ENCODE results near the gene ZNF140.

ZNF140 gene

DNA sequence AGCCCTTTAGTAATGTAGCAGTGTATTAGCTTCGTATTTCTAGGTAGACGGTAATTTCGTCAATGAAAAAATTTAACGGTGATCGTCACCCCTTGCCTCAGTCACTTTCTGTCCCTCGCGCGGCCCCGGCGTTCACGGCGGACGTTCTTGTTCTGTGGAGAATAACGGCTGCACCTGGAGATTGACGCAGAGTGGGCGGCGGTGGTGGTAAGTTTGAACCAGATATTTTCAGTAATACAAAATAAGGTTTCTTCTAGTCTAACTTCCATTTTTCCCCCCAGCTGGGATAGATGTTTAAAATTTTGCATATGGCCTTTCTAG is 50.0 kb downstream of the ZNF140 start:
- DNase-seq, result peak; percentile 36

GRCh38 chr12:133135747-133136146 is 55.0 kb downstream of the ZNF140 start:
- DNase-seq, result no peak

- DNase-seq, result no peak
Observed at GRCh38 chr12:133145981-133146380, 65.3 kb downstream of the ZNF140 start.

- no peak for DNase-seq
Observed at GRCh38 chr12:133156125-133156690, 75.5 kb downstream of the ZNF140 start.

All from T-helper 9 cell (primary cell).